Stimulated activated CD8-positive, alpha-beta memory T cell treated with anti-CD3 and anti-CD28 coated beads, Interleukin-7, amount 100 ng/mL, for 4 hours (primary cell): Measurements from ENCODE around the gene ZBTB7C.

Experiments
- DNase-seq, 2 donors: peaks; one replicate each; pipeline ENCODE4 v3.0.0-alpha.2; 2020; ENCODE audit warnings: low read depth in 2 of 2

ZBTB7C gene

DNA sequence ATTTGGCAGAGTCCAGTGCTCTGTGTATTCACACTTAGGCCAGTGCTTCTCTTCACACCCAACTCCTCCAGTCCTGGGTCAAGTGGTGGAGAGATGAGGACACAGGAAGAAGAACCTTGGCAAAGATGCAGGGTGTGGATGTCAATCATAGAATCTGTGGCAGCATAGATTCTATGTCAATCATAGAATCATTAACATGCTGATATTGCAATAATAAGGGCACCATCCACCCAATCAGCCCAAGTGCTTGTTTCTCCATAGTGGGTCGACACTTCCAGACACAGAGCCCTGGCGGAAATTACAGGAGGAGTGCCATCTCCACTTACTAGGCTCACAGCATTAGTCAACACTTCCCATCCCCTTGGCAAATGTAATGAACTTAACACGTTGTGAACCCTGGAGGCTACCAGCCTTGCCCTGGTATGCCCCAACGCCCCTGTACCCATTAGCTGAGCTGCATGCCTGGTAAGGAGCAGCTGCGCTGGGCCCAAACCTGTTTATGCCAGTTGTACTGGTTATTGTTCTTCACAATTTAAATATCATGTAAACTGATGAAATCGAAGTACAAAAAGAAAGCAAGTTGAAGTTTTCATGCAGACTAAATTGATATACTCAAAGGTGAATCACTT lies 317.2 kb downstream of the ZBTB7C start:
- no peak for DNase-seq

DNA sequence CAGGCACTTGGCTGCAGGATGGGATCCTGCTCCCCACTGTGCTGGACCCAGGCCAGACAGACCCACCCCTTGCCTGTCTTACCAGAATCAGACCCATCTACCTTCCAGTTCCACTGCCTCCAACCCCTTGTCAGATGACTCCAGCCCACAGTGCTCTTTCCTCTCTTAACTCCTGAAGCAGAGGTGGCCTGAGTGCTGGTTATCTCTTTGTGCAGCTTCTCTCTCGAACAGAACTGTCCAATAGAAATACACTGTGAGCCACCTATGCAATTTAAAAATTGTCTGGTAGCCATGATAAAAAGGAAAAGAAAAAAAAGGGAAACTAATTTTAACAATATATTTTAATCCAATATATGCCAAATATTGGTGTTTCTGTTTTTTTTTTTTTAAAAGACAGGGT lies 318.5 kb downstream of the ZBTB7C start:
- no peak for DNase-seq

DNA sequence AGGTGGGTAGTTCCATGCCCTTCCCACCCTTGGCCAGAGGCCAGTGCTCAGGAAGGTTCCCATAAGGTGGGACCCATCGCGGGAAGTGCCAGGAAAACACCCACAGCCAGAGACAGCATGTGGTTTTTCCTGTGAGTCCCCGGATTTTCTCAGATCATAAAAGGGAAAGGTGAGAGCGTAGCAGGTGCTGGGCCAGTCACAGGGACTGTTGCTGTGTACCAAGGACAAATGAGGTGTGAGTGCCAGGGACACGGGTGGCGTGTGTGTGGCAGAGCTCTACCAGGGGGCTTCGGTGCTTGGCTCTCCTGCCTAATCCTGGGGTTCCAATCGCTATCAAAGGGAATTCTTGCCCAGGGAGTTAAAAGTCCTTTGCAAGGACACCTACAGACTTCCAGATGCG lies 319.2 kb downstream of the ZBTB7C start:
- no peak for DNase-seq

DNA sequence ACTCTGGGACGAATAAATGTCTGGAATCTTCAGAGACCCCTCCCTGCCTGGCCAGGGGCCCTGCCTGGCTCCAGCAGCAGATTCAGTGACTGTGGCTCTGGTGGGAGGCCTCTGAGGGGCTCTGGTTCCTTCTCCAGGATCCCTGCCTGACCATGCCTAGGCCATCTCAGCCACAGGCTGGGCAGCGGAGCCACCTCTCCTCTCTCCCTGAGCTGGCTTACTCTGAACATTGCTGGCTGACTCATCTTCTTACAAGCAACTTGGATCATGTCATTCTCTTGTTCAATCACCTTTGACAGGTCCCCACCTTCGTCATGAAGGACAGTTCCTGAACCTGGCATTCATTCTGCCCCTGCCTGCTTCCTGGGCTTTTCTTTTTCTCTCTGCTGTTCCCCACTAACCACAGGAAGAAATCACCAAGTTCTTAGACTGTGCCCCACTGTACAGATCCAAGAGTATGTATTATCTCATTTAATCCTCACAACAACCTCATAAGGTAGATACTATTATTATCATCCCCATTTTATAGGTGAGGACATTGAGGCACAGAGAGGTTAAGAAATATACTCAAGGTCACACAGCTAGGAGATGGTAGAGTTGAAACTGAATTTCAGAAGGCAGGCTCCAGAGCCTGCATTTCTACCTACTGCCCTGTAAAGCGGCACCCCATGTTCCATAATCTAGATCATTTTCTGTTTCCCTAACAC lies 323.2 kb downstream of the ZBTB7C start:
- no peak for DNase-seq

DNA sequence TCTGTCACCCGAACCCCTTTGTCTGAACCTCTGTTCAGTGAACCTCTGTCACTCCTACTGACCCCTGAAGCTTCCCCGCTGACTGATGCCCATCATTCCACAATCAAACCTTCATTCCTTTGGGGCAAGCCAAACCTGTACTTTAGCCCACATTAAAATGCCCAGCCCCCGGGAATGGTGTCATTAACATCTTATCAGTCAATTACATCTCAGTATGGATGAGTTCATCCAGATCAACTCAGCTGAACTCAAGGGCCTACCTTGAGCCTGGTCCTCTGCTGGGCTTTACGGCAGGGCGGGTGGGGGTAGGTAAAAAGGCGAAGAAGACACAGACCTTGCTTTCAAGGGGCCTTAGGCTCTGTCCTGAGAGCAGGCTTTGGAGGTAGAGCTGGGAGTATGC lies 324.3 kb downstream of the ZBTB7C start:
- DNase-seq, result no peak

DNA sequence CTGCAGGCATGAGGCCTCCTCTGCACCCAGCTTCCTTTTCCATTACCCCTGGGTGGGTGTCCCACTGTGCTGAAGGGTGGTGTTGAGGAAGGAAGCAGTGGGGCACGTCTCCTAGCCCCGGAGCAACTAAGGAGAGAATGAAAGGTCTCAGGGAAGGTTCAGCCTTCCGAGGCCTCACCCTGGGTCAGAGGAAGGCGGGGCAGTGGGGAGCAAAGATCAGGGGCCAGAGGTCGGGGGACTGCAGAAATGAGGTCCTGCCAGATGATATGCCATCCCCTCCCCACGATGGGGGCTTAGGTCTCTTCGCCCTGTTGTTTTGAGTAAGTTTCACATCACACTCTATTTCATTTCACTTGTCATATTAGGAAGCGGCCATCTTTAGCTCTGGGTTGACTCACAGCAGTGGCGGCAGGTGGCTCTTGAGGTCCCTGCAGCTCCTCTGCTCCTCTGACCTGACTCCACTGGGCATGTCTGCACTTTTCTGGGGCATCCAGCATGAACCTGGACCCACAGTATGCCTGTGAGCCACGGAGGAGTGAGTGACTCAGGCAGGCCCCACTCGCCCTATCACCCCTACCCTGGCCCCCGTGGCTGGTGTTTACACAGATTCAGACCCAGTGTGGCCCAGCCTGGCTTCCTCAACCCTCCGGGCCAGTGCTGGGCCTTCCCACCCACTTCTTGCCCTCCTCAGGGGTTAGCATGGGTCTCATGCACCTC lies 325.0 kb downstream of the ZBTB7C start:
- no peak for DNase-seq

DNA sequence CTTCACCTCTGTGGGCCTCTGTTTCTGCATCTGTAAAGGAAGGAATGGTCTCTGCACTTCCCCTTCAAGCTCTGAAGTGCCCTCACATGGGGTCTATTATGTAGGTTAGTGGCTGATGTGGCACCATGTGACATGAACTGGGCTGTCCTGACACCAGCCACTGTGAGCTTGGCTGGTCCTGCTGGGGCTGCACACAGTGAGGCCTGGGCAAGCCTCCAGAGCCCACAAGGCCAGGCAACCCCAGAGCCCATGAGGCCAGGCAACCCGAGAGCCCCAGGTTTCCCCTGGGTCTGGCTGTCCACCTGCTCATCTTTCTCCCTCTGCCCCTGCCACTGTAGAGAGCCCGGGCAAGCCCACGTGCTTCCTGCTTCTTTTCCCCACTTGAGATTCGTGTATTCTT lies 328.6 kb downstream of the ZBTB7C start:
- no peak for DNase-seq

DNA sequence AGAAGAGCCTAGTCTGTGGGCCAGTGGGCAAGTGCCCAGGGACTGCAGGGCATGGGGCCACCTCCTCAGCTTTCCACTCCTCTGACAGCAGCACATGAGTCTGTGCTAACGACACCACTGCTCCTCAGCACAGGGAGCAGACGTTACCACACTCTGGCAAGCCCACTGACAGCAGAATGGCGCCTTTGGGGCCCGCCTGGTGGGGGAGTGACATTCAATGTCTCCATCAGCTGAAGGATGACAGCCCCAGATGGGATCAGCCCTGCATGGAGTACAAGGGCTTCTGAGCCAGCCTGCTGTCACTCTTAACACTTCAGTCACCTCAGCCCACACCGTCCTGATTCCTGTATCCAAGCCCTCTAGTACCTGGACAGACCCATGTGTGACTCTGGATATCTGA lies 329.3 kb downstream of the ZBTB7C start:
- DNase-seq, result no peak

DNA sequence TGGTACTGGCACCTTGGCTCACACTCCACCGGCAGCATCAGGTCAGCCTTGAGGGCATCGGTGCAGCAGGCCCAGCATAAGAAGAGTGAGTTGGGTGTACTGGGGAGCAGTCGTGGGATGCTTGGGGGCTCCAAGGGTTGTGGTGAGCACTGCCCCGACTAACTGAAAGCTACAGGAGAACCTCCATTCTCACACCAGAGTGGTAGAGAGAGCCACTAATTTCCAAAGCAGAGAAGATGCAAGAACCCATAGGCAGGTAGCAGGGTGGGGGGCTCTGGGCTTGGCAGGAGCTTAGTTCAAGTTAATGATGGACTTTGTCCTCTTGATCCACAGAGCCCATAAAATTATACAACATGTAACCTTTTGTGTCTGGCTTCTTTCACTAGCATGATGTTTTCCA lies 330.7 kb downstream of the ZBTB7C start:
- no peak for DNase-seq

DNA sequence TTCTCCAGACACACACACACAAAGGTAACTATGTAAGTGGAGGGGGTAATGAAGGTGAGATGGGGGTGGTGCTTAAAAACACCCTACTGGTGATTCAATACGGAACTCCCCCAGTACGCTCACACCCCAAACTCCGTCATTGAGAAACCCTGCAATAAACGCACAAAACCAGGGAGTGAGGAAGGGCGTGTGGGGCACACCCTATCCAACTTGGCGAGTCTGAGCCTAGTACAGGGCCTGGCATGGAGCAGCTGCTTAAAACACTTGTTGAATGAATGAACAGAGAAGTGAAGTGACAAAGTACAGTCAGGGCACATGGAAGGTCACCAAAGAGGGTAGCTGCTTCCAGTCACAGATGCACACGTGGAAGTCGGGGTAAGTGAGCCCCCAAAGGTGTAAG lies 331.9 kb downstream of the ZBTB7C start:
- no peak for DNase-seq

DNA sequence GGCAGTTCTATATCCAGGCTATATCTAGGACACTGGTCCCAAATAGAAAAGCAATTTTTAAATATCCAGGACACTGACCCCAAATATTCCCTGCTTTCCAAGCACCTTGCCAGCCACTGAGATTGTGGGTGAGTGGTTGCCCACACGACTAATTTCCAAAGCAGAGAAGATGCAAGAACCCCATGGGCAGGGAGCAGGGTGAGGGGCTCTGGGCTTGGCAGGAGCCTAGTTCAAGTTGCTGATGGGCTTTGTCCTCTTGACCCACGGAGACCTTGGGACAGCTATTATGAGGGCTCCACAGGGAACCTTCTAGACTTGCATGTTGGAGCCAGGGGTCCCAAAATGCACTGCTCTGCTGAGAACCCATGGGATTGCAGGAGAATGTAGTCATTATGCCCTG lies 332.7 kb downstream of the ZBTB7C start:
- DNase-seq, result no peak

DNA sequence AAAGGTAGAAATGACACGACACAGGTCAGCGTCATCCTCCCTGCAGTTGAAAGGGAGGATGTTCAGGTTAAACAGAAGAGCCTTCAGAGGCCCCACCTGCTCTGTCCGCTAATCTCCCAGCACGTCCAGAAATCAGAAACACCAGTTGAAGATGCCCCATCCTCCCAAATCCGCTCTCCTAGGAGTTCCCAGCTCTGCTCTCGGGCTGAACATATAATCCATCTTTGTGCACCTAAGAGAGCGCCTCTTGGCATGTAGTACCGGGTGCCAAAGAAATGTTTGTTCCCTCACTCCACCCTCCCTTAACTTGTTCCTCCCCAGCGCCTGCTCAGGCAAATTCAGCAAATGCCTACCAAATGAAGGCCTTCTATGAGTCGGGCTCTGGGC lies 333.5 kb downstream of the ZBTB7C start:
- no peak for DNase-seq

DNA sequence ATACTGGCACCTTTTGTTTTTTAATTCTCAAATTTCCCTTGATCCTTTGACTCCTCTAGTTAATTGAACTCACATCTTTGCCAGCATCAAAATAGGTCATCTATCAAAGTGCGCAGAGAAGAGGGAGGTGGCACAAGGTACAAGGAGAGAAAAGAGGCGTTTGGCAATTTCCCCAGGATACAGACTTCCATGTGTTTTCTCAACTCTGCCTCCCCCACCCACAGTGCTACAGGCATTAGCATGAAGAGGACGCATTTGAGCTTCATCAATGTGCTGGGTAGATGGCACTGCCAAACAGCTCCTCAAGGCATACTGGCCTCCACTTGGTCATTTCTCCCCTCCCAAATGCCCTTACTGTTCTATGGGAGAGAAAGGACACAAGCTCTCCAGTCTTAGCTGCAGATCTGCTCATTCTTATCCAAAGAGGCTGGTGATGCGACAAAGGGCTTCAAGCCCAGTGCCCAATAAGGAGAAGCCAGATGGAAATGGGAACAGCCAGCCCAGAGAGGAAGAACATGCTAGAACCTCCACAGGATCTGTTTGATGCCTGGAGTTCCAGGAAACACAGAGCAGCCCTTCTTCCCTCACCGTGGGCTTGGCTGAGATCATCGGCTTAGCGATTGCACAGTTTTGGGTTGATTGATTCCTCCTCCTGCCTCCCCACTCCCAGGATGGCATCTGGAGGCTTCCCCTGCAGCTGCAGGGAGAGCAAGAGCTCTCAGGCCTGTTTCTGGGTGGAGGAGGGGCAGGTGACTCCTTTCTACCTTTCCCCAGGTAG lies 334.1 kb downstream of the ZBTB7C start:
- no peak for DNase-seq

DNA sequence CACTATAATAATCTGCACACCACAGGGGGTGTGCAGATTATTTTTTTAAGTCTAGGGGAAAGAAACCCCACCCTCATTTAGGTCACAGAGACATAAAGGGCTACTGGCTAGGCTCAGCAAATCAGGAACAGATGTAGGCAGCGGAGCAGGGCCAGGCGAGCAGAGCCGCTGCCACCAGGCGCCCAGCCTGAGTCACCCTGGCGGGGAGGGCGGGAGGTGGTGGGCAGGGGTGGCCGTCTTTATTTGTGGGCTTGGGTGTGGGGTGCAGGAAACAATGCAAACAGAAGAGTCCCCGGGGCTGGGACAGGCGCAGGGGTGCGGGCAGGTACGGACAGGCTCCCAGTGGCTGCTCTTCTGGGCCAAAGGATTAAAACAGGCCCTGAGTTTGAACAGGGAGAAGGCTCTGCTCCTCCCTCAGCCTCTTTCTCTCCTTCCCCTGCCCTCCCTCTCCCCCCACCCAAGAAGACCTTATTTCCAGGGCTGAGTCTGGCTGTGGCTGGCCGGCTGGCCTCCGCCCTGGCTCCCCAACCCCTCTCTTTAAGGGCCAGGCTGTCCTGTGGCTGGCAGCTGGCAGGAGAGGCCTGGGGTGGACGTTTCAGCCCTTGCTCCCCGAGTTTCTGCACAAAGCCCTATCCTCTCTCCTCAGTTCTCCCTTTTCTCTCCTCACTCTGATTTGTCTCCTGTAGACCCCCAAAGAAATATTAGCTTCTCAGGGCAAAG lies 335.8 kb downstream of the ZBTB7C start:
- DNase-seq, result no peak

DNA sequence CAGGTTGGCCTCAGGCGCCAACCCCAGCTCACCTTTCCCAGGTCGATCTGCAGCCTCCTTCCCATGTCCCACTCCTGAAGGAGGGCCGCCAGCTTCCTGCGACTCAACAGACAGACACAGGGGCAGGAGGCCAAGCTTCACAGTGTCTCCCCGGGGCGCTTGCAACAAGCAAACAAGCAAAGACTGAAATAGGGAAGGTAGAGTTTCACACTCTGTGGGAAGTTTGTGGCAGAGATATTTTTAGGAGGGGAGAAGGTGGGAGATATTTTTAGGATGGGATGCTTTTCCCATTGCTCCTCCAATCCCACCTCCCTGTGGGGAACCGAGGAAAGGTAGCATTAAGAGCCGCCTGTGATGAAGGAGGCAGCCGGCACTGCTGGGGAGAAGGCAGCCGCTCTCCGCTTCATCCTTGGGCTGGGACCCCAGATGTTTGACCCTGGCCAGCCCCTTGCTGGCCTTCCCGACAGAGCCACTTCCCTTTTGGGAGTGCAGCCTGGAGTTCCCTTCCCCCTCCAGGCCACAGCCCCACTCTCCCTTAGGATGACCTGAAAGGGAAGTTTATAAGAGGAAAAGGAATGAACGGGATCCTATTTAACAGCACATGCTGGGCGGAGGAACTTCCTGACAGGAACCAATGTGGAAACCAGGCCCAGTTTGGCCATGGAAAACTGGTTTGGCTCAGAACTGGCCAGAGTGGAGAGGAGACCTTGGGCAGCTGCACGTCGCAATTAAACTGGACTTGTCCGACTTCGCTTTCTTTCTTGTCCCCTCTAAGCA lies 336.6 kb downstream of the ZBTB7C start:
- DNase-seq, result no peak

DNA sequence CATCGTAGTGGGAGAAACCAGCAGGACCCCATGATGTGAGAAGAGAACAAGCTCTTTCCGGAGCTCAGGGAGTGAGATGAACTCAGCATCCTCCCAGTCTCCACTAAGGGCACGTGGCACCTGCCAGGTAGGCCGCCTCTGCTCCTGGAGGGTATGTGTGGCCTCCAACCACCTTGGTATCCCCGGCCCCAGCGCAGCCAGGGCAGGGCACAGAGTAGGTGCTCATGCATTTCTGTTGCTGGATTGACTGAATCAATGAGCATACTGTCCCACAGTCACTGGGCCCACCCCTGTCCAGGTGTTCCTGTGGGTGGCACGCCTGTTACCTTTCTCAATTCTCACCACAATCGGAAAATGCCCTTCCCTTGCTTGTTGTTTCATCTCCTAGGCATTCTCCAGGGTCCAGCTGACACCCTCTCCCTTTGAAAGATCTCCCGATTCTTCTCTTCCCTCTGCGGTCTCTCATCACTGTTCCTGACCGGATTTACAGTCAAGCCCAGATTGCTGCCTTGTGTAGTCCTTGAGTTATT lies 340.2 kb downstream of the ZBTB7C start:
- DNase-seq, result no peak

DNA sequence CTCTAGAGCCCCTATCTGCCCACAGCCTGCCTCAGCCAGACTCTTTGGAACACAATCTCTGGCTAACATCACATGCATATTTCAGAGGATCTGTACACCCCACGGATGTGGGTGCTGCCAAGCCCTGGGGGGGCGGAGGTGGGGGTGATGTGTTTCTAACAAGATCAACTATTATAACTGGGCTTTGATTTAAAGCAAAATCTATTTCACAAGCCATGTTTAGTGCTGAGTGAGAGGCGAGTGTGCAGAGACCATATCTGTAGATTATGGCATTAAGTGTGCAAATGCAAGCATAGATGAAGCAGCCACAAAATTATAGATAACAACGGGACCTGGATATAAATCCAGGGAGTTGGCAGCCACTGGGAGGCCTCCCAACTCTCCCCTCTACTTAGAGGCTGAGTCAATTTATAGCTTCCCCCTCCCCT lies 342.9 kb downstream of the ZBTB7C start:
- no peak for DNase-seq

DNA sequence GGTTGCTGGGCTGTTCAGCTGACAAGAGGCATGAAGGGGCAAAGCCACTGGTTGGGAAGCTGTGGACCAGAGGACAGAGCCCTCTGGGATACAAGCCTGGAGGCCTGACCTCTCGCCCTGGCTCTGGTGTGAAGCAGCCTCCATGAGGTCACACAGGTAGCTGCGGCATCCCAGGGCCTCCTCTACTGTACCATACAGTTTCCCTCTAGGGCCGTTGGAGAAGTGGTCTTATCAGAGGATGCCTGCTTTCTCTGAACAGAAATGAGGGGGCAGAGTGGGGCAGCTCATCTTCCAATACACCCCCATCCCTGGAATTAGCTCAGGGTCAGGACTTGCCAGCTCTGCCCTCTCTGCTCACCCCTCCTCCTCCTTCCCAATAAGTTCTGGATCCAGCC lies 343.6 kb downstream of the ZBTB7C start:
- DNase-seq, result no peak

DNA sequence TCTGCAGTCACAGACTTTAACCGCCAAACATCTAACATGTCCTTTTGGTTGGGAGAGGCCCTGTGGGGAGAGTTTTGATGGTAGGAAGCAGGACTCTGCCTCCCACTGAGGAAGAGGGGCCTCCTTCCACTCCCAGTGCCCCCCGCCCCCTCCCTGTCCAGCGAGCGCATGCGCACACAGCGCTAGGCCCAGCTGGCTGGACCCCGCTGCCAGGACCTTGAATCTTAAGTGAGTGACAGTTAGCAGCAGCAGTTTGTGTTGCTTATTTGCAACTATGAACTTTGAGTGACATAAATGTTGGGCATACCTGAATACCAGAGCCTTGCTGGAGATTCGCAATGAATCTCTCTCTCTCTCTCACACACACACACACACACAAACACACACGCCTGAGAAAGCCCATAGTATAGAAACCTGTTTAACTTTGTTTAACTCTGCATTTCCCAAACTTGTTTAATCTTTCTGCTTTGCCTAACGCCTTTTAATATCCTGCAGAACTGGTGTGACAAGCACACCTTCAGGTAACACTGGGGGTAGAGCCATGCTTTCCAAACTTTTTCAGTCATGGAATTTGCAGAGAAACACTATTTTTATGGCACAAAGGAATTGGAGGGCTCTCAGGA lies 344.1 kb downstream of the ZBTB7C start:
- DNase-seq, result no peak
